Activated CD8-positive, alpha-beta memory T cell treated with anti-CD3 and anti-CD28 coated beads, Interleukin-2, amount 50 U/mL, for 4 hours (primary cell): ENCODE results near the gene NCKAP1.
"Not testable (repeated sequence)": the region's sequence is repeated elsewhere in the genome, so short reads cannot be mapped to it uniquely, and the experiment has no call there.

ENCODE experiments used
- DNase-seq: peaks from one replicate; pipeline ENCODE4 v3.0.0-alpha.2; 2020

The NCKAP1 gene, protein sequence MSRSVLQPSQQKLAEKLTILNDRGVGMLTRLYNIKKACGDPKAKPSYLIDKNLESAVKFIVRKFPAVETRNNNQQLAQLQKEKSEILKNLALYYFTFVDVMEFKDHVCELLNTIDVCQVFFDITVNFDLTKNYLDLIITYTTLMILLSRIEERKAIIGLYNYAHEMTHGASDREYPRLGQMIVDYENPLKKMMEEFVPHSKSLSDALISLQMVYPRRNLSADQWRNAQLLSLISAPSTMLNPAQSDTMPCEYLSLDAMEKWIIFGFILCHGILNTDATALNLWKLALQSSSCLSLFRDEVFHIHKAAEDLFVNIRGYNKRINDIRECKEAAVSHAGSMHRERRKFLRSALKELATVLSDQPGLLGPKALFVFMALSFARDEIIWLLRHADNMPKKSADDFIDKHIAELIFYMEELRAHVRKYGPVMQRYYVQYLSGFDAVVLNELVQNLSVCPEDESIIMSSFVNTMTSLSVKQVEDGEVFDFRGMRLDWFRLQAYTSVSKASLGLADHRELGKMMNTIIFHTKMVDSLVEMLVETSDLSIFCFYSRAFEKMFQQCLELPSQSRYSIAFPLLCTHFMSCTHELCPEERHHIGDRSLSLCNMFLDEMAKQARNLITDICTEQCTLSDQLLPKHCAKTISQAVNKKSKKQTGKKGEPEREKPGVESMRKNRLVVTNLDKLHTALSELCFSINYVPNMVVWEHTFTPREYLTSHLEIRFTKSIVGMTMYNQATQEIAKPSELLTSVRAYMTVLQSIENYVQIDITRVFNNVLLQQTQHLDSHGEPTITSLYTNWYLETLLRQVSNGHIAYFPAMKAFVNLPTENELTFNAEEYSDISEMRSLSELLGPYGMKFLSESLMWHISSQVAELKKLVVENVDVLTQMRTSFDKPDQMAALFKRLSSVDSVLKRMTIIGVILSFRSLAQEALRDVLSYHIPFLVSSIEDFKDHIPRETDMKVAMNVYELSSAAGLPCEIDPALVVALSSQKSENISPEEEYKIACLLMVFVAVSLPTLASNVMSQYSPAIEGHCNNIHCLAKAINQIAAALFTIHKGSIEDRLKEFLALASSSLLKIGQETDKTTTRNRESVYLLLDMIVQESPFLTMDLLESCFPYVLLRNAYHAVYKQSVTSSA

DNA sequence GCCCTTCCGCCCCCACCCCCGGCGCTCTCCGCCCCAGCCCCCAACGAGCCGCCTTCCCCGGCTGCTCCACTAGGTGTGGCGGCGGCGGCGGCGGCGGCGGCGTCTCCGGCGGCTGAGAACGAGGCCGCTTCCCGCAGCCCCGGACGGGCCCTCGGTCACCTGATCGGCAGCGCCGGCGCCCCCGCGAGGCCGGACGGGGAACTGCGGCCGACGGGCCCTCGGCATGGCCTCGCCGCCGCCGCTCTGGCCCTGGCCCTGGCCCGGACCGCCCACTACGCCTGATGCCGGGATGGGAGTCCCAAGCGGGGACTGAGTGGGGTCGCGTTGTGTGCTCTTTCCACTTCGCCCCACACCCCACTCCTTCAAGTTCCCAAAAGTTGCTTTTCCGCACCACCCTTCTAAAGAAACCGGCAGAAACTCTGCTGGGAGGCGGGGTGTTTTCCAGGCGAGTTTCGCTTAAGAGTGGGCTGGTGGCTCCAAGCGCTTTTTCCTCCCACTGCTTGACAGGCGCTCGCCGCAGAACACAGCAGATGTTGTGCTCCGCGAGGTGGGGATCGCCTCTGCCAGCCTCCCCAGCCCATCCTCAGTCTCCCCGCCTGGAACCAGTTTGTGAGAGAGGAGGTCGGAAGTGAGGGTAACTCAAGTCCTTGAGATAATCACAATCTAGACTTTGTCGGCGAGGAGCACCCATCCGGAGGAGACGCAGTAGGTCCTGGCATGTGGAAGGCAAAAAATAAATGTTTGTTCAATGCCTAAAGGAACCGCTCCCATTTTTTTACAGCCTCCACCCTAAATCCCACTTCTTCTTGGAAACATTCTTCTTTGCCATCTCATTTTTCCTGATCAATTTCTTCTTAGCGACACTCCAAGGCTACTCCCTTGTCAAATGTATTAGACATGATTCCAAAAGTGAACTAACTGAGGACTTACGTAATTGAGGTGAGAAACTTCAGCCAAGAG, at the start of gene NCKAP1:
Gene NCKAP1, minus strand, starts transcription at position 117 of the 960 bp plus-strand sequence. CDS start 358 bp downstream, outside the sequence.
- peak; percentile 80 for DNase-seq

DNA sequence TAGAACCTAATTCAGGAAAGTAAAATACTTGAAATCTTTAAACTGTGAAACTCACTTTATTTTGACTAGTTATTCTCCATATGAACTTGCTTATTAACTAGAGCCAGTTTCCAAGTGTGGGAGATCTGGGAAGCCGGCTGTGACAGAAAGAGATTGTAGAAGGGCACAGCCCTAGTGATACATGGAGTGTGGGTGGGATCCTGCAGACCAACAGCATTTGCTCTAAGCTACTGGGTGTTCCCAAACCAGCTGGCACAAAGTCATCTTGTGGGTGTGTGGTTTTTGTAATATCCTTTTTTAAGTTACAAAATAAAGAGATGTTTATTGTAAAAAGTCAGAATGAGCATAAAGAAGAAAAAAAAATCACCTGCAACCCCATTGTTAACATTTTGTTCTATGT, 43.7 kb upstream of the NCKAP1 start:
- DNase-seq: no peak

DNA sequence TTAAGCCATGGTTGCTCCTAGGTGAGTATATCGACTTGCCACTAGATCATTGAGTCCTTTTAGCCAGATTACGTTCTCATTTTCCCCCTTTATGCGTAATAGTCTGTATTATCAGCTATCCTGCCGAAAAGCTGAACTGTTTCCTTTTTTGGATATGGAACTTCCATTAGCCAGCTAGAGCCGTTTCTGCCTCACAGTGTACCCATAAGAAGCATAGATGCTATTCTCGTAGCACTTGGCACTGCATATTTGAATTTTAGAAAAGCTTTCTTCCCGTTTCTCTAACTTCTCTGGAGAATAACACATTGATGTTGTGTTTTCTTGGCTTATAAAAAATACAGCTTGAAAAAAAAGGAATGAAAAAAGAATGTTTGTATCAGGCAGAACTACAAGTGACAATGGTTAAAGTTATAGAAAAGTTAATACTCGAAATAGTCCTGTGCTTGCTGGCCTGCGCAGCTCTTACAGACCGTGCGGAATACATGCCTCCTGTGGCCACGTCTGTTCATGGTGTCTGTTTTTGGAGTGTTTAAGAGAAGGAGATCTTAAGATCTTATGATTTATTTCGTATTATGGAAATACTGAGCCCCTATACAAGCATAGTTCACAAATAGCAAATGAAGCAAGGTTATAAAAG, 41.0 kb upstream of the NCKAP1 start:
- DNase-seq: no peak

DNA sequence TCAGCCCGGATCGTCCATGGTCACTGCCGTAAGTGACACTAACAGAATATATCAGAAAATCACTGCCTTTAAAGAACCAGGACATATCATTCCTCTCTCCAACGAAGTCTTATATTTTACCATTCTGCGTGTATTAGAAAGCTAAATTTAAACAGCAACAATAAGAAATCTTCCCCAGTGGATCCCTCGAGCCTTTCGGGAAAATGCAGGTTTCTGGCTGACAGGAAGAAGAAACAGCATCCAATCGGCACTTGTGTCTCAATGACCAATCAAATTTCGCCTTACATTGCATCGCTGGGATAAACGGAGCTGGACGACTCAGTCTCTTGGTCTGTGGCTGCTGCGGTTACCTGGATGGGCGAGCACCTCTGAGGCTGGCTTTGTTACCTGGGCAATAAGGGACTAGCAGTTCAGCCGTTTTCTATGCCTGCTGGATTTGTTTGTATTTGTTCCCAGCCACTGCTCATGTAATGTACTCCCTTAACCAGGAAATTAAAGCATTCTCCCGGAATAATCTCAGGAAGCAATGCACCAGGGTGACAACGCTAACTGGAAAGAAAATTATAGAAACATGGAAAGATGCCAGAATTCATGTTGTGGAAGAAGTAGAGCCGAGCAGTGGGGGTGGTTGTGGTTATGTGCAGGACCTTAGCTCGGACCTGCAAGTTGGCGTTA, 40.3 kb upstream of the NCKAP1 start, which contains the start of gene DUSP19:
Gene DUSP19, plus strand, starts transcription at position 284 of the 675 bp plus-strand sequence. Its CDS starts 187 bp downstream, at position 471.
- peak; percentile 78 for DNase-seq

DNA sequence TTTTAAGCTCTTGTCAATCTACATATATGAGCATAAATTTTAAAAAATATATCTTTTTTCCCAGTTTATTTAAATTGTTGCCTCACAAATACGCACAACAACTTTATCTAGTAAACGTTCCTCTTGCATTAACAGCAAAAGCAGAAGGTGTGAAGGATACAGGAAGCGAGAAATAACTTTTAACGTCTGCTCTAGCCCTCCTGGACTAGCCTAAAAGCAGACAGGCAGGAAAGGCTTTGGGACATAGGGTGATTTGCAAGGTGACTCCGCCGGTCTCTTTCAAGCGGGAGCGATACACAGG, 39.9 kb upstream of the NCKAP1 start:
- DNase-seq: no peak

DNA sequence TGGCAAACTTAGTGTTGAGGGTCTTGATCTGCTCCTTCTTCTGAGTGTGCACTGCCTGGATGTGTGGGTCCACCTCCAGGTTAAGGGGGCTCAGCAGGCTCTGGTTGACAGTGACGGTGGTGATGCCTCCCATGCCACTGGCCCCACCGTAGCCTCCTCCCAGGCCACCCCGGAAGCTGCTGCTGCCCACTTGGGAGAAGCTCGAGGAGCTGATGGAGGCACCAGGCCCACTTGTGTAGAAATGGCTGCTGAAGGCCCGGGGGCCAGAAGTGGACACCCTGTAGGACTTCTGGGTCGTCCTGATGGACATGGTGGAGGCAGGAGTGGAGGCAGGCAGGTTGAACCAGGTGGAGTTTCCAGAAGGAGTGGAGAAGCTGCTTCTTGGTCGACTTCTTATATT, 33.9 kb upstream of the NCKAP1 start:
- no peak for DNase-seq

DNA sequence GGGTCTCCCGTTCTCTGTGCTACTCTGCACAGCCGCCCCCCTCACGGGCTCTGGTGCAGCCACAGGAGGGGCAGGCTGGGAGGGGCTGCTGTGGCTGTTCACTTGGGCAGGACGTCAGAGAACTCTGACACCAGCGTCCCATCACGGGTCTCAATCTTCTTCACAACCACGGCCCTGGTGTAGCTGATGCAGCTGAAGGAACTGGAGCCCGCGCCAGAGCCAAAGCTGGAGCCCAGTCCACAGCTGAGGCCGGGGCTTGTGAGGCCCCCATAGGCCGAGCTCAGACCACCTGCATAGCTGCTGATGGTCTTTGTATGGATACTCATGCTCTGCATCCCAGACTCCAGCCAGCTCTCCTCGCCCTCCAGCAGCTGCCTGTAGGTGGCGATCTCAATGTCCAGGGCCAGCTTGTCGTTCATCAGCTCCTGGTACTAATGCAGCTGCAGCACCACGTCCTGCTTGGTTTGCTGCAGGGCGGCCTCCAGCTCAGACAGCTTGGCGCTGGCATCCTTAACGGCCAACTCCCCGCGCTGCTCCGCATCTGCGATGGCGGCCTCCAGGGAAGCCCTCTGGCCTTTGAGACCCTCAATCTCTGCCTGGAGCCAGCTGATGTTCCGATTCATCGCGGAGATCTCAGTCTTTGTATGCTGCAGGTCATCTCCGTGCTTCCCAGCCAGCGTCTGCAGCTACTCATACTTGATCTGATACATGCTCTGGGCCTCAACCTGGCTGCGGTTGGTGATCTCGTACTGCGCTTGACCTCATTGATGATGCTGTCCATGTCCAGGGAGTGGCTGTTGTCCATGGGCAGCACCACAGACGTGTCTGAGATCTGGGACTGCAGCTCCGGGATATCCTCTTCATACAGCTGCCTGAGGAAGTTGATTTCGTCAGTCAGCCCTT, 32.9 kb upstream of the NCKAP1 start:
- no peak for DNase-seq

DNA sequence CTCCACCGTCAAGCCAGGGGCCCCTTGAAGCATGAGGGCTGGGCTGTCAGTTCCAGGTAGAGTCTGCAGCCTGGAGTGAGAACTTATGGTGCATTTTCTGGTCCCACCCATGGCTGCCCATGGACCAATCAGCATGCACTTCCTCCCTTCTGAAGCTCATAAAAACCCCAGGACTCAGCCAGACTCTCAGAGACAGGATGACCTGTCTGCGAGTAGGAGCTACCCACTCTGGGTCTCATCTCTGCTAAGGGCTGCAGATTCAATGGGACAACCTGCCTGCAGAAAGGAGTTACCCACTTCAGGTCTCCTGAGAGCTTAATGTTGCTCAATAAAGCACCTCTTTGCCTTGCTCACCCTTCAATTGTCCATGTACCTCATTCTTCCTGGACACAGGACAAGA, 30.9 kb upstream of the NCKAP1 start:
- DNase-seq: no peak

DNA sequence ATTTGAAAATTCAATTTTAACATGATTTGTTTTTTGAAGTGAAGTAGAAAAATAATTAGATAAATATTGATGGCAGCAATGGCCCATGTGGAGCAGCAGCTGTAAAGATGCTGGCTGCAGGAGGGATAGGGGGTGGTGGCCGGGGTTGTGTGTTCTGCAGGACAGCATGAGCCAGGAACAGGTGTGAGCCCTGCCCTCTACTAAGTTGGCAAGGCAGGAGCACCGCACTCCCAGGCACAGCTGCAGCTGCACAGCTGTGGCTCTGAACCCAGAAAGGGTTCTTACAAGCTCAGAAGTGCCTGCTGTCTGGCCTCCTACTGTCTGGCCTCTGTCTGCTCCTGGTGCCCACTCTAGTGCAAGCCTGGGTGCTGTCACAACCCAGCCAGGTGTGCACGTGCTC, 30.3 kb upstream of the NCKAP1 start:
- DNase-seq: no peak

DNA sequence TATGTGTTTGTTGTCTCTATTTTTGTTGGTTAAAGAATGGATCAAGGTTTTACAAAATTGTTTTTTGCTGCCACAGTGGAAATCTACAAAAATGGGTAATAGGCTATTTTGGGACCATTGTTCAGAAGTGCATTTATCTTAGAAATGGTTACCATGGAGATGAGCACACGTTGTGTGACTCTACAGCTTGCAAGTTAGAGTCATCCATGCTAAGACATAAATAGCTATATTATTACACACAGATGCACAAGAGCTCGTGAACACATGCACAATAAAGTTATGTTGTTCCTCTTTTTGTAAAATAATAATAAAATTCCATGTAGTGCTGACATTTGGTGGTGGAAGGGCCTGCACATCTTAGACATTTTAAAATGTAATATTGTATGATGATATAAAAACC, 24.8 kb upstream of the NCKAP1 start:
- DNase-seq: no peak

DNA sequence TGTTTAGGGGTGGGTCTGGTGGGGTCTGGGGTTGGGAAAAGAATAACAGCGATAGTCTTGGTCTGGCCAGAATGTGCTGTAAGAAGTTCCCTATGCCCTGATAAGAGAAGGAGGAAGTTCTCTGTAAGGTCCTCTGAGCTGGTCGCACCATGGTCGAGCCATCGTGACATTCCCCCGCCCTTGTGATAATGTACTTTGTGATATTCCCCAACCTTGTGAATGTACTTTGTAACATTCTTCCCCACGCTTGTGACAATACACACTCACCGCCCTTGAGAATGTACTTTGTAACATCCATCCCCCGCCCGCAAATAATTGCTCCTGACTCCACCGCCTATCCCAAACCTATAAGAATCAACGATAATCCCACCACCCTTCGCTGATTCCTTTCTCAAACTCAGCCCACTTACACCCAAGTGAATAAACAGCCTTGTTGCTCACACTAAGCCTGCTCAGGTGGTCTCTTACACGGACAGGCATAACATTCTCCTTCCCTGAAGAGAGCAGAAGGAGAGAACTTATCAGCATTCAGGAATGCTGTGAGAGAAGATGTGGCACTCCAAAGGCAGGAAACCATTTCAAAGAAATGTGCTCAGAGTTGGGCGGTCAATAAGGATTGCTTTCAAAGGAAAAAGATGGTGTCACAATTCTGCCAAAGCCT, 22.4 kb upstream of the NCKAP1 start:
- no peak for DNase-seq

GRCh38 chr2:183059561-183059960, 21.3 kb upstream of the NCKAP1 start:
- no peak for DNase-seq

- no peak for DNase-seq
Observed at GRCh38 chr2:183057333-183057985, 19.2 kb upstream of the NCKAP1 start.

GRCh38 chr2:183049420-183049819, 11.2 kb upstream of the NCKAP1 start:
- DNase-seq: no peak

GRCh38 chr2:183047486-183048125, 9.3 kb upstream of the NCKAP1 start:
- DNase-seq: not testable (repeated sequence)

GRCh38 chr2:183043580-183043979, 5.3 kb upstream of the NCKAP1 start:
- not testable (repeated sequence) for DNase-seq

GRCh38 chr2:183040604-183041003, 2.3 kb upstream of the NCKAP1 start:
- DNase-seq: no peak
